Fibroblast of mammary gland (primary cell): ENCODE results near the gene ZNF366.

Experiments used
- DNase-seq: peaks from one replicate; pipeline ENCODE4 v3.0.0-alpha.2; 2010; ENCODE audit warnings: low read depth
- H3K4me3 ChIP-seq: 2 replicates; pipeline ENCODE4 v1.5.1; 2011; ENCODE audit warnings: low read depth, mild to moderate bottlenecking, low read length, moderate library complexity; ENCODE audit not compliant: control insufficient read depth
- TF ChIP-seq, protein P1 (sequence below): conservative IDR thresholded peaks from 2 replicates; pipeline ENCODE4 v1.5.1; 2011; ENCODE audit warnings: low read depth, low read length, inconsistent platforms; ENCODE audit not compliant: control insufficient read depth, insufficient read depth

The ZNF366 gene

DNA sequence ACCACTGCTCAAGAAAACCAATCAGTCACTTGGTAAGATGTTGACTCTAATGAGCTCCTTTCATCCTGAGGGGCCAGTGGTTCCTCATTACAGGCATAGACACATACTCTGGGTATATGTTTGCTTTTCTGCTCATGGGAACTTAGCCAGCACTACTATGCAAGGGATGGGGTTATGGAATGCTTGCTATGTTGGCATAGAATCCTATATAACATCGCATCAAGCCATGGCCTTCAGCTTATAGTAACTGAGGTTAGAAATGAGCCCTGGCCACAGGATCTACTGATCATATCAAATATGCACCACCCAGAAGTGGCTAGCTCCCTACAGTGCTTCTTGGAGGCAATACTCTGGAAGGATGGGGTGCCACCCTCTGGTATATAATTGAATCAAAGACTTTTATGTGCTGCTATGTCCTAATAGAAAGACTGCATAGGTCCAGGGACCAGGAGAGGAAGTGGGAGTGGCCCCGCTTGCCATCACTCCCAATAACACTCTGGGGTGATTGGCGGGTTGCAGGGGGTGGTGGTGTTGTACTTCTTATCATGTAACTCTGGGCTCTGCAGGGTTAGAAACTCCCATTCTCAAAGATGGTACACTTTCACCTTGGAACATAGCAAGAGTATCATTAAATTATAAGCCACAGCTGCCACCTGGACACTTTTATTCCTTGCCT, 70.3 kb downstream of the ZNF366 start:
- no peak overlapping the region for H3K4me3 ChIP-seq
- DNase-seq = no peak
- TF ChIP-seq, protein P1, sequence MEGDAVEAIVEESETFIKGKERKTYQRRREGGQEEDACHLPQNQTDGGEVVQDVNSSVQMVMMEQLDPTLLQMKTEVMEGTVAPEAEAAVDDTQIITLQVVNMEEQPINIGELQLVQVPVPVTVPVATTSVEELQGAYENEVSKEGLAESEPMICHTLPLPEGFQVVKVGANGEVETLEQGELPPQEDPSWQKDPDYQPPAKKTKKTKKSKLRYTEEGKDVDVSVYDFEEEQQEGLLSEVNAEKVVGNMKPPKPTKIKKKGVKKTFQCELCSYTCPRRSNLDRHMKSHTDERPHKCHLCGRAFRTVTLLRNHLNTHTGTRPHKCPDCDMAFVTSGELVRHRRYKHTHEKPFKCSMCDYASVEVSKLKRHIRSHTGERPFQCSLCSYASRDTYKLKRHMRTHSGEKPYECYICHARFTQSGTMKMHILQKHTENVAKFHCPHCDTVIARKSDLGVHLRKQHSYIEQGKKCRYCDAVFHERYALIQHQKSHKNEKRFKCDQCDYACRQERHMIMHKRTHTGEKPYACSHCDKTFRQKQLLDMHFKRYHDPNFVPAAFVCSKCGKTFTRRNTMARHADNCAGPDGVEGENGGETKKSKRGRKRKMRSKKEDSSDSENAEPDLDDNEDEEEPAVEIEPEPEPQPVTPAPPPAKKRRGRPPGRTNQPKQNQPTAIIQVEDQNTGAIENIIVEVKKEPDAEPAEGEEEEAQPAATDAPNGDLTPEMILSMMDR = no peak

GRCh38 chr5:72434781-72435437, 72.3 kb downstream of the ZNF366 start:
- peak; percentile 71 for DNase-seq
- no peak overlapping the region for H3K4me3 ChIP-seq
- TF ChIP-seq, protein P1 = no peak

GRCh38 chr5:72434056-72434780, 73.0 kb downstream of the ZNF366 start:
- no peak overlapping the region for H3K4me3 ChIP-seq
- no peak for DNase-seq
- TF ChIP-seq, protein P1 = no peak

DNA sequence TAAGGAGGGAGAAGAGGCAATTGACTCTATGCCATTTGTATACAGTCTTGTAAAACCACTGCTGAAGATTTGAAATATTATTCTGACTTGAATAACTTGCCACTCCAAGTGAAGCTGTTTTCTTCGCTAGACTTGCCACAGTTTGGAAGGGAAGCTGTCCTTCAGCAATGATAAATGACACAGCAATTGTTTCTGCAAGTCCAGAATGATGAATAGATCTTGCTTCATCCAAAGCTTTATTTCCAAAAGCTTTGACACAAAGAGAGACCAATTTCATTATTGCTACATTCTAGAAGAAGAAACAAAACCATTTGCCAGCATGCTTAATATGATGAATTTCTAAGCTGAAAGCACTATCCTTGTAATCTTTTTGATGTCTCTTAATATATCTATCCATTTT, 73.7 kb downstream of the ZNF366 start:
- H3K4me3 ChIP-seq = no peak overlapping the region
- TF ChIP-seq, protein P1 = no peak
- peak; percentile 49 for DNase-seq

GRCh38 chr5:72428669-72429068, 78.5 kb downstream of the ZNF366 start:
- no peak overlapping the region for H3K4me3 ChIP-seq
- no peak for DNase-seq
- TF ChIP-seq, protein P1 = no peak

GRCh38 chr5:72427488-72428437, 79.4 kb downstream of the ZNF366 start:
- DNase-seq = peak; percentile 50
- no peak overlapping the region for H3K4me3 ChIP-seq
- TF ChIP-seq, protein P1 = no peak
